ENCODE data around the gene KLHL29. TPM values are rescaled to one million over a fixed set of nuclear protein-coding genes. Genes with fewer than 3 reads are reported as not detected.

KLHL29 gene
- total and polyA plus RNA-seq, 2 donors (not counting 3 experiments of a cell fraction or from before 2014, with no cell fraction given) = 4.6 to 12.7 TPM

DNA sequence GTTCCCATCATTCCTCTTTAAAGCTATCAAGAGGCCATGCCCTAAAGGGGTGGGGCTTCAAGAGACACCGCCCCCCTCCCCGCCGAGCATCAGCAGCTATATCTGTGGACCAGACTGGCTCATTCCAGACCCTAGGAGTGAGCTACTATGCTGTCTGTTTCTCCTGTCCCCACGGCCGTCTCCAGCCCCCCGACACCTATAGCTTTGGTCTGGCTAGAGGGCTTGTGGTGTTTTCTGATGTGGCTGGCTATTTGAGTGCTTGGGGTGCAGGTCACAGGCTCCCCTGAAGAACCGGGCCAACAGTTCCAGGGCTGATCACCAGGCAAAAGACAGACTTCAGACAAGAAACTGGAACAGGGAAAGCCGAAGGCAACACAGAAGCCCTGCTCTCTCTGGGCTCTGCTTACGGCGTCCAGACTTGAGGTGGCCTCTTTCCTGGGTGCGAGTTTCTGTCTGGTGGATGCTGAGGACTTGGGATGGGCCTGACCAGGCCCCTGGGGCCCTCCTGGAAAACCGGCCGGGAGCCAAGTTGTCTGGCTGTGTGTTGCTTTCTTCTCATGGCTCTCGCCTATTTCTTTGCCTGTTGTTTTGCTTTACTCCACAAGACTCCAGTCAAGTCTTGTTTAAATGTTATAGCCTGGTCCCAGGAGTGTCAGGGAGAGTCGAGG, 83.6 kb downstream of the KLHL29 start:
- FAIRE-seq (no peak), DNase-seq (ENCODE audit: low read depth, low spot score) (no peak)
- Histone ChIP-seq H3K36me3 (ENCODE audit: control insufficient read depth in 2 of 2, extremely low read depth in 1 of 2, insufficient read depth in 2 of 2, low read length in 2 of 2) (no peaks in the 10 kb centered on the region), H3K27me3 (ENCODE audit: control insufficient read depth in 2 of 2, insufficient read depth in 2 of 2, low read length in 2 of 2) (no peaks in the 10 kb centered on the region), H3K9ac (replicated peaks; ENCODE audit: extremely low read depth, insufficient read depth, low read length) (no peak overlapping the region), H3K9me3 (replicated peaks; ENCODE audit: control insufficient read depth, insufficient read depth, low read length) (no peaks in the 10 kb centered on the region), H3K9me1 (replicated peaks; ENCODE audit: control insufficient read depth, extremely low read depth, insufficient read depth, low read length) (no peaks in the 10 kb centered on the region), H3K4me3 (replicated peaks in 1 of 3; ENCODE audit: insufficient read depth in 1 of 3, low read depth in 1 of 3, low read length in 3 of 3) (no peak overlapping the region), H3K4me2 (ENCODE audit: insufficient read depth, low read length) (no peak overlapping the region), H3K4me1 (ENCODE audit: control insufficient read depth, extremely low read depth, insufficient read depth, low read length) (no peaks in the 10 kb centered on the region), H3K27ac (ENCODE audit: insufficient read depth, low read depth, low read length) (no peak overlapping the region), H4K20me1 (replicated peaks; ENCODE audit: control insufficient read depth, extremely low read depth, insufficient read depth, low read length) (no peaks in the 10 kb centered on the region), H3K79me2 (ENCODE audit: control insufficient read depth, insufficient read depth, low read length) (no peaks in the 10 kb centered on the region), H2AFZ (ENCODE audit: low read depth, low read length) (no peak overlapping the region)
- ChIA-PET CTCF (no interaction called here), POLR2A (no interaction called here)
- dilution Hi-C loops (cut with MboI; ENCODE audit: extremely low pct_ligation_motif_present, low sequenced_read_pairs) (no loop called here), intact Hi-C loops (cut with micrococcal nuclease) (loop anchor here (10.0 kb wide), 1 partner anchor 154 kb away; no protein-coding TSS in a partner anchor)
- TF ChIP-seq JUN (IDR thresholded peaks at IDR 0.05; ENCODE audit: borderline replicate concordance, insufficient read depth, insufficient read length, low read depth) = no peak
- no peak for TF ChIP-seq FOS (IDR thresholded peaks at IDR 0.05; ENCODE audit: borderline replicate concordance, insufficient read depth, low read length)
- TF ChIP-seq GATA2 (IDR thresholded peaks at IDR 0.05; ENCODE audit: insufficient read depth, insufficient read length, low read depth, low read length) = no peak
- no peak for TF ChIP-seq MYC (IDR thresholded peaks at IDR 0.05; ENCODE audit: low read depth, low read length)
- TF ChIP-seq POLR2AphosphoS5 (IDR thresholded peaks at IDR 0.05; ENCODE audit: insufficient read depth, low read depth, low read length) = no peak
- no peak for TF ChIP-seq EZH2 (IDR thresholded peaks at IDR 0.05; ENCODE audit: borderline replicate concordance, low read depth, low read length, severe bottlenecking)
- TF ChIP-seq, protein P1, sequence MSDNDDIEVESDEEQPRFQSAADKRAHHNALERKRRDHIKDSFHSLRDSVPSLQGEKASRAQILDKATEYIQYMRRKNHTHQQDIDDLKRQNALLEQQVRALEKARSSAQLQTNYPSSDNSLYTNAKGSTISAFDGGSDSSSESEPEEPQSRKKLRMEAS (IDR thresholded peaks at IDR 0.05; ENCODE audit: insufficient read depth, insufficient read length) = no peak
- TF ChIP-seq, protein P2, sequence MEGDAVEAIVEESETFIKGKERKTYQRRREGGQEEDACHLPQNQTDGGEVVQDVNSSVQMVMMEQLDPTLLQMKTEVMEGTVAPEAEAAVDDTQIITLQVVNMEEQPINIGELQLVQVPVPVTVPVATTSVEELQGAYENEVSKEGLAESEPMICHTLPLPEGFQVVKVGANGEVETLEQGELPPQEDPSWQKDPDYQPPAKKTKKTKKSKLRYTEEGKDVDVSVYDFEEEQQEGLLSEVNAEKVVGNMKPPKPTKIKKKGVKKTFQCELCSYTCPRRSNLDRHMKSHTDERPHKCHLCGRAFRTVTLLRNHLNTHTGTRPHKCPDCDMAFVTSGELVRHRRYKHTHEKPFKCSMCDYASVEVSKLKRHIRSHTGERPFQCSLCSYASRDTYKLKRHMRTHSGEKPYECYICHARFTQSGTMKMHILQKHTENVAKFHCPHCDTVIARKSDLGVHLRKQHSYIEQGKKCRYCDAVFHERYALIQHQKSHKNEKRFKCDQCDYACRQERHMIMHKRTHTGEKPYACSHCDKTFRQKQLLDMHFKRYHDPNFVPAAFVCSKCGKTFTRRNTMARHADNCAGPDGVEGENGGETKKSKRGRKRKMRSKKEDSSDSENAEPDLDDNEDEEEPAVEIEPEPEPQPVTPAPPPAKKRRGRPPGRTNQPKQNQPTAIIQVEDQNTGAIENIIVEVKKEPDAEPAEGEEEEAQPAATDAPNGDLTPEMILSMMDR (IDR thresholded peaks at IDR 0.05; ENCODE audit: extremely low read depth in 1 of 2, insufficient read depth in 1 of 2, low read depth in 1 of 2, low read length in 2 of 2) = no peak
- TF ChIP-seq POLR2A (IDR thresholded peaks at IDR 0.05; ENCODE audit: low read depth, low read length) = no peak
- no TSS peak for BruUV-seq (replicated peaks)

Data from endothelial cell of umbilical vein (primary cell).